ENCODE data around the gene TADA3.

DNA sequence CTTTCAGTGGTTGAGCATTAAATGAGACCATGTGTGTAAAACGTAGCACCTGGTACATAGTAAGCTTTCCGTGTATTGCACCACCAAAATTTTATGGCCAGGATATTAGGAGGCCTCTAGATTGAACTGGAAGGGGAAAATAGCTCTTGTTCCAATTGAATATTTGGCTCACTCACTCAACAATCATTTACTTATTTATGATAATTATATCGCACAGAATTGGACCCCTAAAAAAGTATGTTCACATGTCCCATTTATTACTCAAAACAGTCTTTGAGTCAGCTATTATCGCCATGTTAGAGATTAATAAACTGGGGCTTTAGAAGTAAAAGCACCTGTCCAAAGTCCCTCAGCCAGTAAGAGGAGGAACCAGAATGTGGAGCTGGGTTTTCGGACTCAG lies 12.7 kb upstream of the TADA3 start:
- TF ChIP-seq, protein P1, sequence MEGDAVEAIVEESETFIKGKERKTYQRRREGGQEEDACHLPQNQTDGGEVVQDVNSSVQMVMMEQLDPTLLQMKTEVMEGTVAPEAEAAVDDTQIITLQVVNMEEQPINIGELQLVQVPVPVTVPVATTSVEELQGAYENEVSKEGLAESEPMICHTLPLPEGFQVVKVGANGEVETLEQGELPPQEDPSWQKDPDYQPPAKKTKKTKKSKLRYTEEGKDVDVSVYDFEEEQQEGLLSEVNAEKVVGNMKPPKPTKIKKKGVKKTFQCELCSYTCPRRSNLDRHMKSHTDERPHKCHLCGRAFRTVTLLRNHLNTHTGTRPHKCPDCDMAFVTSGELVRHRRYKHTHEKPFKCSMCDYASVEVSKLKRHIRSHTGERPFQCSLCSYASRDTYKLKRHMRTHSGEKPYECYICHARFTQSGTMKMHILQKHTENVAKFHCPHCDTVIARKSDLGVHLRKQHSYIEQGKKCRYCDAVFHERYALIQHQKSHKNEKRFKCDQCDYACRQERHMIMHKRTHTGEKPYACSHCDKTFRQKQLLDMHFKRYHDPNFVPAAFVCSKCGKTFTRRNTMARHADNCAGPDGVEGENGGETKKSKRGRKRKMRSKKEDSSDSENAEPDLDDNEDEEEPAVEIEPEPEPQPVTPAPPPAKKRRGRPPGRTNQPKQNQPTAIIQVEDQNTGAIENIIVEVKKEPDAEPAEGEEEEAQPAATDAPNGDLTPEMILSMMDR (conservative IDR thresholded peaks at IDR 0.05; ENCODE audit: low read depth, low read length), result no peak
- TF ChIP-seq BHLHE40 (IDR thresholded peaks at IDR 0.05; ENCODE audit: low read depth, low read length) (no peak), MXI1 (IDR thresholded peaks at IDR 0.05; ENCODE audit: borderline replicate concordance, low read depth, low read length) (no peak), POLR2A (IDR thresholded peaks at IDR 0.05; ENCODE audit: low read depth, low read length) (no peak), CHD1 (IDR thresholded peaks at IDR 0.05; ENCODE audit: low read depth, low read length) (no peak)
- TF ChIP-seq, protein P2, sequence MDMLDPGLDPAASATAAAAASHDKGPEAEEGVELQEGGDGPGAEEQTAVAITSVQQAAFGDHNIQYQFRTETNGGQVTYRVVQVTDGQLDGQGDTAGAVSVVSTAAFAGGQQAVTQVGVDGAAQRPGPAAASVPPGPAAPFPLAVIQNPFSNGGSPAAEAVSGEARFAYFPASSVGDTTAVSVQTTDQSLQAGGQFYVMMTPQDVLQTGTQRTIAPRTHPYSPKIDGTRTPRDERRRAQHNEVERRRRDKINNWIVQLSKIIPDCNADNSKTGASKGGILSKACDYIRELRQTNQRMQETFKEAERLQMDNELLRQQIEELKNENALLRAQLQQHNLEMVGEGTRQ (IDR thresholded peaks at IDR 0.05; ENCODE audit: low read depth, low read length), result no peak

Measured in IMR-90 (cell line).